ENCODE results near the gene KLRF2.

DNA sequence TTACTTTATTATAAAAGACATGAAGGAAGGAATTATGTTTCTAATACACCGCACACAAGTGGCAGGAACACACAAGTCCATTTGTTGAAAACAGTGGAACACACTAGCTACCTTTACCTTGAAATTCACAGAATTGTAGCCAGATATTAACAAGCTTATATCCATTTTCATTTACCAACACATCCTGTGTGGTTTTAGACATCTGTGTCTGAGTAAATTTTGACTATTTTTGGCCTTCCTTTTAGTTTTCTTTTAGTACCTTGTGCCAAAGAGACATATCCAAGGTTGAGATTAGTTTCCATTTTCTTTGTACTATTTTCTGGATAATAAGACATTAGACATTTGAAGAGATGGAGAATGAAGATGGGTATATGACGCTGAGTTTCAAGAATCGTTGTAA lies at the start of gene KLRF2:
- TF ChIP-seq, protein P1, sequence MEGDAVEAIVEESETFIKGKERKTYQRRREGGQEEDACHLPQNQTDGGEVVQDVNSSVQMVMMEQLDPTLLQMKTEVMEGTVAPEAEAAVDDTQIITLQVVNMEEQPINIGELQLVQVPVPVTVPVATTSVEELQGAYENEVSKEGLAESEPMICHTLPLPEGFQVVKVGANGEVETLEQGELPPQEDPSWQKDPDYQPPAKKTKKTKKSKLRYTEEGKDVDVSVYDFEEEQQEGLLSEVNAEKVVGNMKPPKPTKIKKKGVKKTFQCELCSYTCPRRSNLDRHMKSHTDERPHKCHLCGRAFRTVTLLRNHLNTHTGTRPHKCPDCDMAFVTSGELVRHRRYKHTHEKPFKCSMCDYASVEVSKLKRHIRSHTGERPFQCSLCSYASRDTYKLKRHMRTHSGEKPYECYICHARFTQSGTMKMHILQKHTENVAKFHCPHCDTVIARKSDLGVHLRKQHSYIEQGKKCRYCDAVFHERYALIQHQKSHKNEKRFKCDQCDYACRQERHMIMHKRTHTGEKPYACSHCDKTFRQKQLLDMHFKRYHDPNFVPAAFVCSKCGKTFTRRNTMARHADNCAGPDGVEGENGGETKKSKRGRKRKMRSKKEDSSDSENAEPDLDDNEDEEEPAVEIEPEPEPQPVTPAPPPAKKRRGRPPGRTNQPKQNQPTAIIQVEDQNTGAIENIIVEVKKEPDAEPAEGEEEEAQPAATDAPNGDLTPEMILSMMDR (IDR thresholded peaks at IDR 0.05; ENCODE audit: insufficient read depth, low read depth, low read length) = no peak
- no peak for TF ChIP-seq EZH2 (IDR thresholded peaks at IDR 0.05; ENCODE audit: insufficient read depth, low read length)
